GM23338 (cell line): ENCODE data around the gene ZNF281. TPM values are rescaled to one million over a fixed set of nuclear protein-coding genes. Genes with fewer than 3 reads are reported as not detected.
A peak's percentile ranks its signal among the peaks of the same experiment; 100 is the strongest.

Source experiments
- ATAC-seq: fragments of 200-7000 bp; cut with Tn5 transposase; 3 replicates; pipeline ENCODE4 v1.9.1; 2020
- DNase-seq: peaks from one replicate; pipeline ENCODE4 v3.0.0-alpha.2; 2015; ENCODE audit warnings: low spot score
- H2AFZ ChIP-seq: fragments of 200-600 bp; sonication (generic); 2 replicates; pipeline ENCODE4 v1.8.0; 2016; ENCODE audit warnings: antibody characterized with exemption, mild to moderate bottlenecking, moderate library complexity
- H3F3A ChIP-seq: fragments of 200-600 bp; sonication (generic); replicated peaks from 2 replicates; pipeline ENCODE4 v1.8.0; 2017; ENCODE audit warnings: antibody characterized with exemption, mixed run types, low read depth
- H3K27ac ChIP-seq: fragments of 200-600 bp; sonication (generic); 2 replicates; pipeline ENCODE4 v1.6.1; 2016; ENCODE audit warnings: low read depth
- H3K27me3 ChIP-seq: fragments of 200-600 bp; sonication (generic); 2 replicates; pipeline ENCODE4 v1.8.0; 2016; ENCODE audit warnings: mild to moderate bottlenecking, mixed run types, moderate library complexity; ENCODE audit not compliant: insufficient read depth
- H3K36me3 ChIP-seq: fragments of 200-600 bp; sonication (generic); 2 replicates; pipeline ENCODE4 v1.8.0; 2016; ENCODE audit warnings: mild to moderate bottlenecking; ENCODE audit not compliant: insufficient read depth
- H3K4me1 ChIP-seq: fragments of 200-600 bp; sonication (generic); 2 replicates; pipeline ENCODE4 v1.8.0; 2016; ENCODE audit warnings: mild to moderate bottlenecking, moderate library complexity; ENCODE audit not compliant: insufficient read depth
- H3K4me2 ChIP-seq: fragments of 200-600 bp; sonication (generic); 2 replicates; pipeline ENCODE4 v1.7.1; 2017; ENCODE audit warnings: mixed run types
- H3K4me3 ChIP-seq: fragments of 200-600 bp; sonication (generic); 2 replicates; pipeline ENCODE4 v1.6.1; 2016; ENCODE audit warnings: mixed run types
- H3K79me2 ChIP-seq: fragments of 200-600 bp; sonication (generic); replicated peaks from 2 replicates; pipeline ENCODE4 v1.8.0; 2017; ENCODE audit warnings: mild to moderate bottlenecking; ENCODE audit not compliant: insufficient read depth
- H3K9me2 ChIP-seq: fragments of 200-600 bp; sonication (generic); 2 replicates; pipeline ENCODE4 v1.8.0; 2017; ENCODE audit not compliant: insufficient read depth
- H4K20me1 ChIP-seq: fragments of 200-600 bp; sonication (generic); replicated peaks from 2 replicates; pipeline ENCODE4 v1.8.0; 2017; ENCODE audit warnings: mild to moderate bottlenecking; ENCODE audit not compliant: insufficient read depth
- H3K27ac Mint-ChIP-seq: 2 replicates; pipeline ENCODE4 v1.8.0; 2020; ENCODE audit warnings: inconsistent platforms, mild to moderate bottlenecking, moderate library complexity, mixed read lengths
- H3K27me3 Mint-ChIP-seq: 3 replicates; pipeline ENCODE4 v1.8.0; 2022; ENCODE audit warnings: low read depth, mild to moderate bottlenecking, moderate library complexity, mixed read lengths, inconsistent platforms; ENCODE audit not compliant: insufficient read depth, poor library complexity
- H3K36me3 Mint-ChIP-seq: 3 replicates; pipeline ENCODE4 v1.8.0; 2021; ENCODE audit warnings: low read depth, mild to moderate bottlenecking, inconsistent platforms, moderate library complexity, mixed read lengths
- H3K4me1 Mint-ChIP-seq: 3 replicates; pipeline ENCODE4 v1.8.0; 2020; ENCODE audit warnings: mild to moderate bottlenecking, inconsistent platforms, mixed read lengths
- H3K4me3 Mint-ChIP-seq: 3 replicates; pipeline ENCODE4 v1.8.0; 2021; ENCODE audit warnings: moderate library complexity, mild to moderate bottlenecking, inconsistent platforms, mixed read lengths
- H3K9me3 Mint-ChIP-seq: 3 replicates; pipeline ENCODE4 v1.8.0; 2020; ENCODE audit warnings: moderate library complexity, mild to moderate bottlenecking, inconsistent platforms, mixed read lengths
- CREB1 ChIP-seq: fragments of 250-450 bp; sonication (Bioruptor Pico); IDR thresholded peaks from 2 replicates; pipeline ENCODE4 v1.5.0; 2020; ENCODE audit warnings: low read depth, mild to moderate bottlenecking, moderate library complexity
- CTCF ChIP-seq, 2 experiments: fragments of 200-600 bp in 1 of 2; sonication (generic) in 1 of 2; conservative IDR thresholded peaks; 2 replicates each; pipeline versions ENCODE4 v1.5.1 to v1.6.1; 2016 to 2017; ENCODE audit warnings: antibody characterized with exemption in 2 of 2, low read depth in 2 of 2, mild to moderate bottlenecking in 2 of 2, moderate library complexity in 1 of 2
- EZH2 ChIP-seq: fragments of 200-600 bp; sonication (generic); IDR thresholded peaks from one replicate; pipeline ENCODE4 v1.8.0; 2017; ENCODE audit warnings: antibody characterized with exemption, mild to moderate bottlenecking, low read depth; ENCODE audit not compliant: unreplicated experiment
- JUNB ChIP-seq: IDR thresholded peaks from one replicate; pipeline ENCODE4 v1.6.1; 2016; ENCODE audit warnings: antibody characterized with exemption; ENCODE audit not compliant: unreplicated experiment
- NANOG ChIP-seq: IDR thresholded peaks from 2 replicates; pipeline ENCODE4 v1.6.1; 2016; ENCODE audit warnings: antibody characterized with exemption, borderline replicate concordance
- POLR2AphosphoS5 ChIP-seq: IDR thresholded peaks from 2 replicates; pipeline ENCODE4 v1.6.1; 2016; ENCODE audit warnings: antibody characterized with exemption, low read depth
- REST ChIP-seq: IDR thresholded peaks from one replicate; pipeline ENCODE4 v1.6.1; 2018; ENCODE audit warnings: antibody characterized with exemption; ENCODE audit not compliant: unreplicated experiment
- STAT1 ChIP-seq: IDR thresholded peaks from one replicate; pipeline ENCODE4 v1.6.1; 2016; ENCODE audit warnings: antibody characterized with exemption; ENCODE audit not compliant: unreplicated experiment
- ZNF114 ChIP-seq: fragments of 250-450 bp; sonication (Bioruptor Pico); IDR thresholded peaks from 2 replicates; pipeline ENCODE4 v1.5.0; 2020; ENCODE audit warnings: mild to moderate bottlenecking, moderate library complexity
- ZNF331 ChIP-seq: fragments of 250-450 bp; sonication (Bioruptor Pico); IDR thresholded peaks from 2 replicates; pipeline ENCODE4 v1.5.0; 2020; ENCODE audit warnings: low read depth, mild to moderate bottlenecking, moderate library complexity
- ZNF462 ChIP-seq: fragments of 250-450 bp; sonication (Bioruptor Pico); IDR thresholded peaks from 2 replicates; pipeline ENCODE4 v1.5.0; 2020; ENCODE audit warnings: mild to moderate bottlenecking, moderate library complexity
- polyA plus RNA-seq: library from polyadenylated mRNA; unstranded; fragments of >200 nt; fragmentation: Nextera tagmentation; extraction: Ambion mirVana; gene quantifications from 2 replicates; pipeline ENCODE4 v1.2.1, GENCODE V29; 2016
- total RNA-seq: library from RNA; depleted of rRNA; stranded (reverse); fragments of >200 nt; shearing (Covaris generic); gene quantifications from 2 replicates; pipeline ENCODE4 v1.2.3, GENCODE V29; 2014

Gene ZNF281
- total and polyA plus RNA-seq, 2 experiments from 2014 or later: 62.1 to 79.3 TPM

GRCh38 chr1:200401708-200402107 is 8.1 kb downstream of the ZNF281 start (continued):
- no peak for TF ChIP-seq CTCF (conservative IDR thresholded peaks at IDR 0.05; ENCODE audit: low read depth in 2 of 2)
- no peak for TF ChIP-seq CREB1 (CRISPR knock-in tag)
- no peak for TF ChIP-seq NANOG
- no peak for TF ChIP-seq REST
- TF ChIP-seq ZNF331 (CRISPR knock-in tag): no peak
- TF ChIP-seq JUNB: no peak

GRCh38 chr1:200401263-200401662 is 8.6 kb downstream of the ZNF281 start:
- Mint-ChIP-seq H3K4me1 (peaks cover 67% of the 10 kb centered on the region), H3K4me3 (no peak overlapping the region), H3K27me3 (peaks cover 2% of the 10 kb centered on the region), H3K9me3 (no peaks in the 10 kb centered on the region), H3K27ac (peak overlapping the region; percentile 49), H3K36me3 (peaks cover 35% of the 10 kb centered on the region)
- Histone ChIP-seq H3K79me2 (peaks cover 87% of the 10 kb centered on the region), H3K4me3 (no peak overlapping the region), H3K4me2 (0 out of 2 replicates have a peak overlapping the region, but pooled peaks have one; percentile 5), H3K36me3 (peaks cover 17% of the 10 kb centered on the region; the same call in 1 of the 2 replicates), H4K20me1 (peaks cover 22% of the 10 kb centered on the region), H3K9me2 (no peaks in the 10 kb centered on the region), H3K27ac (peak overlapping the region; percentile 29; the same call in 1 of the 2 replicates), H3K27me3 (no peaks in the 10 kb centered on the region), H3F3A (no peaks in the 10 kb centered on the region), H2AFZ (no peak overlapping the region), H3K4me1 (peaks cover 58% of the 10 kb centered on the region)
- no peak for ATAC-seq
- DNase-seq: no peak
- no peak for TF ChIP-seq ZNF462 (CRISPR knock-in tag)
- no peak for TF ChIP-seq STAT1
- no peak for TF ChIP-seq POLR2AphosphoS5
- no peak for TF ChIP-seq NANOG
- TF ChIP-seq ZNF114: no peak
- no peak for TF ChIP-seq EZH2
- no peak for TF ChIP-seq JUNB
- TF ChIP-seq CREB1 (CRISPR knock-in tag): no peak
